Body of pancreas (tissue), 4 donors: ENCODE results near the gene RHEX. TPM values are rescaled to one million over a fixed set of nuclear protein-coding genes. Genes with fewer than 3 reads are reported as not detected.

Experiments used
- ATAC-seq: fragments of 150-250 bp; one replicate; pipeline ENCODE4 v1.9.1; 2016
- DNase-seq, 4 donors: peaks; one replicate each; pipeline ENCODE4 v3.0.0-alpha.2; 2019
- H3K27ac ChIP-seq, 4 donors: fragments of 200-600 bp; sonication (generic); 1 replicate in 3 of 4; 2 replicates in 1 of 4; pipeline versions ENCODE4 v1.5.1 to v1.6.1; 2016 to 2019; ENCODE audit warnings: mild to moderate bottlenecking in 1 of 4, mixed read lengths in 1 of 4, moderate library complexity in 1 of 4
- H3K27me3 ChIP-seq, 2 donors: fragments of 200-600 bp; sonication (generic); one replicate each; pipeline ENCODE4 v1.6.0; 2016; ENCODE audit warnings: mild to moderate bottlenecking in 1 of 2
- H3K36me3 ChIP-seq, 2 donors: fragments of 200-600 bp; sonication (generic); replicated peaks in 1 of 2; 2 replicates each; pipeline ENCODE4 v1.5.1; 2016; ENCODE audit warnings: low read depth in 2 of 2; ENCODE audit not compliant: insufficient read depth in 1 of 2
- H3K4me1 ChIP-seq: fragments of 200-600 bp; sonication (generic); one replicate; pipeline ENCODE4 v1.6.0; 2016
- H3K4me3 ChIP-seq, 2 donors: fragments of 200-600 bp; sonication (generic); 1 replicate in 1 of 2; 2 replicates in 1 of 2; pipeline ENCODE4 v1.5.1; 2016 to 2019
- H3K9me3 ChIP-seq, 3 donors: fragments of 200-600 bp; sonication (generic); 1 replicate in 2 of 3; 2 replicates in 1 of 3; pipeline ENCODE4 v1.5.1; 2016
- POLR2A ChIP-seq, 3 donors: fragments of 450-650 bp; IDR thresholded peaks; one replicate each; pipeline ENCODE4 v1.6.1; 2016; ENCODE audit warnings: antibody characterized with exemption in 3 of 3, mild to moderate bottlenecking in 2 of 3
- WGBS, 2 donors: methylation state at CpG; one replicate each; pipeline ENCODE4 v1.1.5; 2017; 5-methylcytosine and 5-hydroxymethylcytosine counted together
- intact Hi-C: fragments of 100-400 bp; cut with DNase I; formaldehyde crosslinking; loops from one replicate; pipeline ENCODE4 v1.15.1; 2023
- total RNA-seq, 2 donors: library from RNA; depleted of rRNA; stranded (reverse); fragments of >200 nt; gene quantifications; one replicate each; pipeline ENCODE4 v1.1.0, GENCODE V29; 2016
- TF ChIP-seq, protein P1 (sequence below), 7 experiments: fragments of 450-650 bp in 4 of 7; fragments of 200-600 bp in 3 of 7; sonication (generic) in 3 of 7; IDR thresholded peaks; one replicate each; pipeline ENCODE4 v1.5.1; 2016 to 2019; ENCODE audit warnings: antibody characterized with exemption in 7 of 7

RHEX gene
- total RNA-seq, 2 donors from 2014 or later = 0.52 TPM; not detected in 1

DNA sequence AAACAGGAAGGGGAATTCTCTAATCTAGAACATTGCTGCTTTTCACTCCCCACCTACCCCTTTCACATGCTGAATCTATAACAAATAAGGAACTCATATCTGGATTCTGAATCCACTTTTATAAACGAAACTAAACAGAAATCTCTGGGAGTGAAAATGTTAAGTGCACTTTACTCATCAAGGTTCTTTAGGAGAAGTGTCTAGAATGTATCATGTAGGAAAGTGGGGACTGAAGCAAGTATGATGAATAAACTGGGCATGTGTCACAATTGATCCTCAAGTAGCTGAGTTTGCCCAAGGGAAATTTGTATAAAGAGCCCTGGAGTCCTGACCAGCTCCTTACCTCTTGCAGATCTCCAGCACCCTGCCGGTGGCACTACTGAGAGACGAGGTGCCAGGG lies 44.4 kb downstream of the RHEX start:
- intact Hi-C loops = no loop called here
- Histone ChIP-seq H3K9me3 (no peaks in the 10 kb centered on the region), H3K27ac (no peak overlapping the region), H3K4me1 (no peaks in the 10 kb centered on the region), H3K36me3 (no peaks in the 10 kb centered on the region), H3K4me3 (no peak overlapping the region), H3K27me3 (no peaks in the 10 kb centered on the region)
- TF ChIP-seq POLR2A (IDR thresholded peaks at IDR 0.05) = no peak
- TF ChIP-seq, protein P1, sequence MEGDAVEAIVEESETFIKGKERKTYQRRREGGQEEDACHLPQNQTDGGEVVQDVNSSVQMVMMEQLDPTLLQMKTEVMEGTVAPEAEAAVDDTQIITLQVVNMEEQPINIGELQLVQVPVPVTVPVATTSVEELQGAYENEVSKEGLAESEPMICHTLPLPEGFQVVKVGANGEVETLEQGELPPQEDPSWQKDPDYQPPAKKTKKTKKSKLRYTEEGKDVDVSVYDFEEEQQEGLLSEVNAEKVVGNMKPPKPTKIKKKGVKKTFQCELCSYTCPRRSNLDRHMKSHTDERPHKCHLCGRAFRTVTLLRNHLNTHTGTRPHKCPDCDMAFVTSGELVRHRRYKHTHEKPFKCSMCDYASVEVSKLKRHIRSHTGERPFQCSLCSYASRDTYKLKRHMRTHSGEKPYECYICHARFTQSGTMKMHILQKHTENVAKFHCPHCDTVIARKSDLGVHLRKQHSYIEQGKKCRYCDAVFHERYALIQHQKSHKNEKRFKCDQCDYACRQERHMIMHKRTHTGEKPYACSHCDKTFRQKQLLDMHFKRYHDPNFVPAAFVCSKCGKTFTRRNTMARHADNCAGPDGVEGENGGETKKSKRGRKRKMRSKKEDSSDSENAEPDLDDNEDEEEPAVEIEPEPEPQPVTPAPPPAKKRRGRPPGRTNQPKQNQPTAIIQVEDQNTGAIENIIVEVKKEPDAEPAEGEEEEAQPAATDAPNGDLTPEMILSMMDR (IDR thresholded peaks at IDR 0.05) = no peak
- 53 to 65% methylated on average over 2 to 3 of the region's 3 CpGs for WGBS, 2 donors
- no peak for ATAC-seq
- no peak for DNase-seq

DNA sequence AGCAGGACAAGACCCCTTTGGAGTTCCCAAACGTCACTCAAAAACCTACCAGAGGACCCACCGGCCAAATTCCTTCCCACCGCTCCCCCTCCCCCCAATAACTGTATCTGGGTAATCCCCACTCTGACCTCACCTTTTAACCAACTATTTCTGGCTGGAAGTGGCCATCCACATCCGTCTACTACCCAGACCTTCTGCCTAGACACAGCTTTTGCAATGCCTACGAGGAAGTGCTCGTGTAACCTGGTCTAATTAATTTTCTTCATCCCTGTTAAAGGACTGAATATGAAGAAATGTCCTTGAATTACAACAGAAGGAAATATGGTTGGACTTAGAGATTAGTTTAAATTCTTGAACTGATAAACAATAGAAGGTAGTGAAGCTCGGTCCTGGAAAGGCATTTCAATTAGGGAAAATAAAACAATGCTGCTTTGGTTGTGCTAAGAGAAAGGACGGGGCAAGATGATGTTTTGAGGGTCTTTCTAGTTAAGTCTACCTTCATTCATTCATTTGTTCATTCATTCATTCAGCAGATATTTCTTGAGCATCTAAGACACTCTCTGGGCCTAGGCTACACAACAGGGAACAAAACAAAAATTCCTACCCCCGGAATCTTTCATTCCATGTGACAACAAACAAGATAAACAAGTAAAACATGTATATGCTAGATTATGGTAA lies 45.4 kb downstream of the RHEX start:
- ATAC-seq = no peak
- TF ChIP-seq, protein P1 (IDR thresholded peaks at IDR 0.05) = no peak
- TF ChIP-seq POLR2A (IDR thresholded peaks at IDR 0.05) = no peak
- Histone ChIP-seq H3K27ac (no peak overlapping the region), H3K36me3 (no peaks in the 10 kb centered on the region), H3K27me3 (no peaks in the 10 kb centered on the region), H3K9me3 (no peaks in the 10 kb centered on the region), H3K4me1 (no peaks in the 10 kb centered on the region), H3K4me3 (no peak overlapping the region)
- 69 to 75% methylated on average over 9 of the region's 9 CpGs for WGBS, 2 donors
- intact Hi-C loops = no loop called here
- DNase-seq = no peak

DNA sequence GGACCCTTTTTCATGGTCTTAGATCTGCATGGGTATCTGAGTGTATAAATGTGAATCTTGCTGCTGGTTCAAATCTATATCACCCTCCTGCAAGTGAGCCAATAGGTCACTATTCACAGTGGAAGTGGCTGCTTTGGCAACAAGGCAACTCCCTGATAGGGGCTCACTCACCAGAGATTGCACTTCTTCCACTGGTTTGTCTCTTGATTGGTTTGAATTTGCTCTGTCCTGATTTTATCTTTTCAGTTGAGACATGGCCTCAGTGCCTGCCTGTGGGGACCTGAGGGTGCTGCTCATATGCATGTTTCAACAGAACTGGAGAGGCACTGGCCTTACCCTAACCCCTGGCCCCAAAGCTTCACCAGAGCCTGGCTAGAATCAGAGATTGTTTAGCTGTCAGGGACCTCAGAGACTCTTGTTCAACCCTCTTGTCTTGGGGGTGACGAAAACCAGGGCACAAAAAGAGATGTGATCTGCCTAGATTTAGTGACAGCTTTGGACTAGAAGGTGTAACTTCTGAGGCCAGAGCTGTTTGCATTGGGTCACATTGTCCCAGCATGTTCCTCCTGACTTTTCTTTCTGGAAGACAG lies 47.3 kb downstream of the RHEX start:
- Histone ChIP-seq H3K27me3 (no peaks in the 10 kb centered on the region), H3K36me3 (no peaks in the 10 kb centered on the region), H3K4me3 (no peak overlapping the region), H3K27ac (no peak overlapping the region), H3K9me3 (no peaks in the 10 kb centered on the region), H3K4me1 (no peaks in the 10 kb centered on the region)
- WGBS, 2 donors = 83 to 85% methylated on average over 1 of the region's 1 CpG
- no peak for TF ChIP-seq POLR2A (IDR thresholded peaks at IDR 0.05)
- TF ChIP-seq, protein P1 (IDR thresholded peaks at IDR 0.05) = no peak
- no peak for ATAC-seq
- intact Hi-C loops = no loop called here
- DNase-seq = no peak

DNA sequence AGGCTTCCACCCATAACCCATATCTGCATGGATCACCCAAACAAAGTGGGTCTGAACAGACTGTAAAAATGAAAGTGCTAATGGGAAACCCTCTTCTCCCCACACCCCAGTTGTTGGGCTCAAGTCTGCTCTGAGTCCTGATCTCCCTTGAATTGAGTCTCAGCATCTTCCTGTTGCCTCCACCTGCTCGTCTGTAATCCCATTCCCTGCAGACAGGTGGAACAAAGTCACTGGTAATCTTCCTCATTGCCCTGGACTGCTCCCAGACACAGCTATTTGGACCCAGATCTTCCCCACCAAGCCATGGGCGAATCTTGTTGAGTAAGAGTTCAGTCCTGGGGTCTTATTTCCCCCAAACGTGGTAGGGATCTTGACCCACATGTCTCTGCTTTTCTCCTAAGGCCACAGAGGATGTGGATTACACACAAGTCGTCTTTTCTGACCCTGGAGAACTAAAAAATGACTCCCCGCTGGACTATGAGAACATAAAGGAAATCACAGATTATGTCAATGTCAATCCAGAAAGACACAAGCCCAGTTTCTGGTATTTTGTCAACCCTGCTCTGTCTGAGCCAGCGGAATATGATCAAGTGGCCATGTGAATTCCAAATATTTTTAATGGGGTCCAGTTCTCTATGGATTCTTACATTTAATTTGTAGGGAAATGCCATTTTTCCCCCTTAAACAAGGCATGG lies 48.5 kb downstream of the RHEX start:
- no peak overlapping the region for H3K27ac ChIP-seq
- peaks cover 4% of the 10 kb centered on the region for H3K4me1 ChIP-seq
- H3K9me3 ChIP-seq = no peaks in the 10 kb centered on the region
- ATAC-seq (no peak), DNase-seq (no peak)
- TF ChIP-seq, protein P1 (IDR thresholded peaks at IDR 0.05) = no peak
- TF ChIP-seq POLR2A (IDR thresholded peaks at IDR 0.05) = no peak
- no peaks in the 10 kb centered on the region for H3K36me3 ChIP-seq
- H3K4me3 ChIP-seq = no peak overlapping the region
- WGBS, 2 donors = 65 to 73% methylated on average over 6 of the region's 6 CpGs
- H3K27me3 ChIP-seq = no peaks in the 10 kb centered on the region
- intact Hi-C loops = no loop called here
